ENCODE results near the gene SARS1. TPM values are rescaled to one million over a fixed set of nuclear protein-coding genes. Genes with fewer than 3 reads are reported as not detected.

SARS1 gene
- total RNA-seq, 1 donor from 2014 or later, result 134 TPM

DNA sequence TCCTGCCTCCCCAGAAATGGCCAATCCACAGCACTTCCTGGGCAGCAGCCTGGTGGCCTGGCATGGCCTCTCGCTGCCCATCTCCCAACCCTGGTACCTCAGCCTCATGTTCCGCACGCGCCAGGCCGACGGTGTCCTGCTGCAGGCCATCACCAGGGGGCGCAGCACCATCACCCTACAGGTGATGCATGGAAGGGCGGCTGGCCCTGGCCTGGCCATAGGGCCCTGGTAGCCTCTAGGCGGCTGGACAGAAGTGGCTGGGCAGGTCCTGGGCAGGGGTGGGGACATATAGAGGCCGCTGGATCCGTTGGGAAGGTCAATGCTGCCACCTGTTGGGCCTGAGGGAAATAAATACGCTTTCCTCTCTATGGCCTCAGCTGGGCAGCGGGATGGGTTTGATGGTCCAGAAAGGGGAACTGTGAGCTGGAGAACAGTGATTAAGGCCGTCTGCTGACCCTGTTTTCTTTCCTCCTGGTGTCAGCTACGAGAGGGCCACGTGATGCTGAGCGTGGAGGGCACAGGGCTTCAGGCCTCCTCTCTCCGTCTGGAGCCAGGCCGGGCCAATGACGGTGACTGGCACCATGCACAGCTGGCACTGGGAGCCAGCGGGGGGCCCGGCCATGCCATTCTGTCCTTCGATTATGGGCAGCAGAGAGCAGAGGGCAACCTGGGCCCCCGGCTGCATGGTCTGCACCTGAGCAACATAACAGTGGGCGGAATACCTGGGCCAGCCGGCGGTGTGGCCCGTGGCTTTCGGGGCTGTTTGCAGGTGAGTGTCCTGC is 50.1 kb downstream of the SARS1 start:
- Histone ChIP-seq H3K36me3 (peaks cover 0 to under 1% of the 10 kb centered on the region in 2 donors), H3K4me3 (no peak overlapping the region), H3K27ac (no peak overlapping the region), H3K4me1 (no peaks in the 10 kb centered on the region), H3K9me3 (no peaks in the 10 kb centered on the region), H3K27me3 (no peaks in the 10 kb centered on the region)
- peak; percentile 34 to 87 for DNase-seq (ENCODE audit: low spot score in 2 of 2)
- TF ChIP-seq, protein P1, sequence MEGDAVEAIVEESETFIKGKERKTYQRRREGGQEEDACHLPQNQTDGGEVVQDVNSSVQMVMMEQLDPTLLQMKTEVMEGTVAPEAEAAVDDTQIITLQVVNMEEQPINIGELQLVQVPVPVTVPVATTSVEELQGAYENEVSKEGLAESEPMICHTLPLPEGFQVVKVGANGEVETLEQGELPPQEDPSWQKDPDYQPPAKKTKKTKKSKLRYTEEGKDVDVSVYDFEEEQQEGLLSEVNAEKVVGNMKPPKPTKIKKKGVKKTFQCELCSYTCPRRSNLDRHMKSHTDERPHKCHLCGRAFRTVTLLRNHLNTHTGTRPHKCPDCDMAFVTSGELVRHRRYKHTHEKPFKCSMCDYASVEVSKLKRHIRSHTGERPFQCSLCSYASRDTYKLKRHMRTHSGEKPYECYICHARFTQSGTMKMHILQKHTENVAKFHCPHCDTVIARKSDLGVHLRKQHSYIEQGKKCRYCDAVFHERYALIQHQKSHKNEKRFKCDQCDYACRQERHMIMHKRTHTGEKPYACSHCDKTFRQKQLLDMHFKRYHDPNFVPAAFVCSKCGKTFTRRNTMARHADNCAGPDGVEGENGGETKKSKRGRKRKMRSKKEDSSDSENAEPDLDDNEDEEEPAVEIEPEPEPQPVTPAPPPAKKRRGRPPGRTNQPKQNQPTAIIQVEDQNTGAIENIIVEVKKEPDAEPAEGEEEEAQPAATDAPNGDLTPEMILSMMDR (IDR thresholded peaks at IDR 0.05), result peak; percentile 85 to 97 (median 93)
- intact Hi-C loops (cut with DNase I), result loop anchor here (1.0 kb wide), 1 partner anchor 136 kb away; no protein-coding TSS in a partner anchor

DNA sequence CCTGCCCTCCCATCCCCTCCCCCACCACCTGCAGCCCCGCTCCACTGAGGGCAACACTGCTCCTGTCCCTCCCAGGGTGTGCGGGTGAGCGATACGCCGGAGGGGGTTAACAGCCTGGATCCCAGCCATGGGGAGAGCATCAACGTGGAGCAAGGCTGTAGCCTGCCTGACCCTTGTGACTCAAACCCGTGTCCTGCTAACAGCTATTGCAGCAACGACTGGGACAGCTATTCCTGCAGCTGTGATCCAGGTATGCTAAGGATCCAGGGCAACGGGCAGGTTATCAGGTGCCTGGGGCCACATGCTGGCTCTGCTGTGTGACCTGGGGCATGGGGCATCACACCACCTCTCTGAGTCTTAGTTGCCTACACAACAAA is 50.6 kb downstream of the SARS1 start:
- no peaks in the 10 kb centered on the region for H3K27me3 ChIP-seq

DNA sequence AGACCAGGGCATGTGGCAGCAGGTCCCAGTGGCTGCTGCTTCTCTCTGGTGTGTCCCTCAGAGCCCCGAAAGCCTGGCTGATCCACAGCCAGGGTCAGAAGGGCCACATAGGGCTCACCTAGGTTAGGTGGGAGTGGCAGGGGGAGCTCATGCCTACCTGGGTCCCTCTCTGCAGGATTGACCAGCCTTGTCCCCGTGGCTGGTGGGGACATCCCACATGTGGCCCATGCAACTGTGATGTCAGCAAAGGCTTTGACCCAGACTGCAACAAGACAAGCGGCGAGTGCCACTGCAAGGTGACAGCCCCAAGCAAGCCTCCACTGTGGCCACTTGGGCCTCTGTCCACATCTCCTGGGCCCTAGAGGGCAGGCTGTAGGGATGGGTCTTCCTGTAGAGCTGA is 51.3 kb downstream of the SARS1 start:
- no peak for DNase-seq (ENCODE audit: low spot score in 2 of 2)
- no peak overlapping the region for H3K4me3 ChIP-seq
- no peak overlapping the region for H3K27ac ChIP-seq
- intact Hi-C loops (cut with DNase I), result no loop called here
- H3K36me3 ChIP-seq, result peaks cover 4 to 5% of the 10 kb centered on the region in 2 donors
- H3K9me3 ChIP-seq, result no peaks in the 10 kb centered on the region
- TF ChIP-seq, protein P1 (IDR thresholded peaks at IDR 0.05), result no peak
- H3K4me1 ChIP-seq, result no peaks in the 10 kb centered on the region
- H3K27me3 ChIP-seq, result no peaks in the 10 kb centered on the region

More for the DNA sequence above, 50.6 kb downstream of the SARS1 start:
- Histone ChIP-seq H3K36me3 (peaks cover under 1 to 4% of the 10 kb centered on the region in 2 donors), H3K4me3 (no peak overlapping the region), H3K27ac (no peak overlapping the region), H3K4me1 (no peaks in the 10 kb centered on the region), H3K9me3 (no peaks in the 10 kb centered on the region)
- no peak for DNase-seq (ENCODE audit: low spot score in 2 of 2)
- intact Hi-C loops (cut with DNase I), result no loop called here
- TF ChIP-seq, protein P1 (IDR thresholded peaks at IDR 0.05), result no peak

DNA sequence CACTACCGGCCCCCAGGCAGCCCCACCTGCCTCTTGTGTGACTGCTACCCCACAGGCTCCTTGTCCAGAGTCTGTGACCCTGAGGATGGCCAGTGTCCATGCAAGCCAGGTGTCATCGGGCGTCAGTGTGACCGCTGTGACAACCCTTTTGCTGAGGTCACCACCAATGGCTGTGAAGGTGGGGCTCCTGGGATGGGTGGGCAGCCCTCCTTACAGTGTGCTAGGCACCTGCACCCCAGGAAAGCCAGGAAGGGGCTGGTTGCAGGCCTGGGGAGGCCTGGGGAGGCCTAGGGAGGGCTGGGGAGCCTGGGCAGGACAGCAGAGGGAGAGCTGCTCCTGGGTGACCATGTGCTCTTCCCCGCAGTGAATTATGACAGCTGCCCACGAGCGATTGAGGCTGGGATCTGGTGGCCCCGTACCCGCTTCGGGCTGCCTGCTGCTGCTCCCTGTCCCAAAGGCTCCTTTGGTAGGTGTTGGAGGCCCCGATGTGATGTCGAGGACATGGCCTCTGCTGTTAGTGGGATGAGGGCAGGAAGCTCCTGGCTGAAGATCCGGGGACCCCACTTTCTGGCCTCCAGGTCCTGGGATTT is 52.1 kb downstream of the SARS1 start:
- H3K4me3 ChIP-seq, result no peak overlapping the region
- peaks cover 4 to 5% of the 10 kb centered on the region in 2 donors for H3K36me3 ChIP-seq
- intact Hi-C loops (cut with DNase I), result no loop called here
- H3K4me1 ChIP-seq, result no peaks in the 10 kb centered on the region
- no peaks in the 10 kb centered on the region for H3K9me3 ChIP-seq
- no peak for DNase-seq (ENCODE audit: low spot score in 2 of 2)
- TF ChIP-seq, protein P1 (IDR thresholded peaks at IDR 0.05), result no peak
- no peak overlapping the region for H3K27ac ChIP-seq
- no peaks in the 10 kb centered on the region for H3K27me3 ChIP-seq

DNA sequence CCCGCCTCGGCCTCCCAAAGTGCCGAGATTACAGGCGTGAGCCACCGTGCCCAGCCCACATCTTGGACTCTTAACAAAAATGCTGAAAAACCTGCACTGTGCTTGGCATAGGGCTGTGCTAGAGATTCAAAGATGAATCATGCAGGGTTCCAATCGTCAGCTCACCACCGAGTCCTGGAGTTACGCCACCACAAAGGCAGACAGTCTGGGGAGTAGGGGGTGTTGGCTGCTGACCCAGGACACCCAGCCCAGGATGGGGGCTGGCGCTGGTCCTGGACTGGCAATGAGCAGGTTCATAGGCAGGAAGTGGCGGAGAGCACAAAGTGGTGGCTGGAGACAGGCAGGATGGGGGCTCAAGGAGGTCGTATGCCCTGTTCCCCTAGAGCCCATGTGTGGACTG is 53.2 kb downstream of the SARS1 start:
- no peak for DNase-seq (ENCODE audit: low spot score in 2 of 2)
- H3K4me3 ChIP-seq, result no peak overlapping the region
- TF ChIP-seq, protein P1 (IDR thresholded peaks at IDR 0.05), result no peak
- no peaks in the 10 kb centered on the region for H3K9me3 ChIP-seq
- no peaks in the 10 kb centered on the region for H3K4me1 ChIP-seq
- no peak overlapping the region for H3K27ac ChIP-seq
- H3K27me3 ChIP-seq, result no peaks in the 10 kb centered on the region
- intact Hi-C loops (cut with DNase I), result no loop called here
- H3K36me3 ChIP-seq, result peaks cover 4 to 5% of the 10 kb centered on the region in 2 donors

All from ascending aorta (tissue), 2 donors.